Right cardiac atrium (tissue), 5 donors: ENCODE results near the gene GAS7. TPM values are rescaled to one million over a fixed set of nuclear protein-coding genes. Genes with fewer than 3 reads are reported as not detected.

ENCODE experiments used
- ATAC-seq, 2 donors: fragments of 200-7000 bp; cut with Tn5 transposase; one replicate each; pipeline versions ENCODE4 v1.8.0 to v1.9.1; 2020; ENCODE audit warnings: moderate library complexity in 2 of 2, mild to moderate bottlenecking in 1 of 2
- DNase-seq, 3 donors: peaks; one replicate each; pipeline ENCODE4 v3.0.0-alpha.2; 2020
- H3K27ac ChIP-seq: one replicate; pipeline ENCODE4 v1.5.1; 2013; ENCODE audit warnings: mild to moderate bottlenecking, low read length, control low read depth, moderate library complexity
- H3K27me3 ChIP-seq: one replicate; pipeline ENCODE4 v1.6.1; 2013; ENCODE audit not compliant: control insufficient read depth, insufficient read depth
- H3K4me1 ChIP-seq: one replicate; pipeline ENCODE4 v1.6.1; 2013; ENCODE audit warnings: low read length; ENCODE audit not compliant: control insufficient read depth, insufficient read depth
- H3K4me3 ChIP-seq: one replicate; pipeline ENCODE4 v1.5.1; 2013; ENCODE audit warnings: low read length, control low read depth
- H3K9me3 ChIP-seq: one replicate; pipeline ENCODE4 v1.6.1; 2013; ENCODE audit warnings: low read length; ENCODE audit not compliant: control insufficient read depth
- WGBS: extraction: QIAGEN DNeasy Blood & Tissue Kit; methylation state at CpG from one replicate; pipeline ENCODE4 v1.1.7; 2013; 5-methylcytosine and 5-hydroxymethylcytosine counted together
- intact Hi-C, 4 donors: fragments of 100-400 bp; cut with DNase I; formaldehyde crosslinking; loops; one replicate each; pipeline versions ENCODE4 v1.11.0 to v1.14.0; 2022 to 2023
- polyA plus RNA-seq: library from polyadenylated mRNA; stranded (reverse); fragments of 200-250 nt; gene quantifications from one replicate; pipeline ENCODE4 v1.2.3, GENCODE V29; 2013
- total RNA-seq, 4 donors: library from RNA; stranded (reverse); fragmentation: NEBNext Ultra II Directional; extraction: Animal tissue kit (Norgen Biotek cat#: 25700); gene quantifications; one replicate each; pipeline ENCODE4 v1.2.1, GENCODE V29; 2021
- donor health status: healthy with polysubstance abuse.
- donor health status: DM: no; HTN: yes; CAD: no.
- donor health status: DM: no; HTN: no; CAD: no.
- donor health status: DM: no; HTN: yes; CAD: no; lungs with severe emphysema.
- donor health status: DM: yes; HTN: yes; CAD: no.

GAS7 gene
- total and polyA plus RNA-seq, 5 donors: 40.3 to 200 (median 113) TPM

DNA sequence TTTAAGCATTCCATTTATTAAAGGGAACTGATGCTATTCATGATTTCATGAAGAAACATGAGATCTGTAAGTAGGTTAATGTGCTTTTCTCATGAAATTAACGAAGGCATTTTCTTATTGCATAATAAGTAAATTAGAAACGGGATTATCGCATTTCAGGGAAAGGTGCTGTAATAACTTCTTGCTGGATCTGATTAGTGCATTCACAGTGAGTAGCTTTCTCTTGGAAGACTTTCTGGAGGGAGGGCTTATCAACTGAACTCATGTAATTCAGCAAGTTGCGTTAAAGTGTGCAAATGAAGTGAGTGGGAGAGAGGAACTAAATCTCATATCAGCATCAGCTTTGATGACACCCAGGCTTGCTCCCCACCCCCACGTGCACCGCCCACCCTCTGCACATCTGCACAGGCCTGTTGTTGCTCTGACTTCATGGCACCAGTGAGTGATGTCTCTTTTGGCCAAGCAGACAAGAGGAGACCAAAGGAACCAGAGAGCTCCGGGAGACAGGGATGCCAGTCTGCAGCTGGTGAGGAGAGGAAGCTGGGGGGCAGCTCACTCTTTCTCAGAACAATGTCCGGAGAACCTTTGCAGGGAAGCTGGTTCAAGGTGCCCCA is 26.3 kb upstream of the GAS7 start:
- Histone ChIP-seq H3K27me3 (no peaks in the 10 kb centered on the region), H3K9me3 (no peaks in the 10 kb centered on the region), H3K27ac (no peak overlapping the region), H3K4me3 (no peak overlapping the region), H3K4me1 (no peaks in the 10 kb centered on the region)
- DNase-seq (no peak), ATAC-seq (no peak)
- intact Hi-C loops: loop anchor here in 3 of 4 donors (5.0 to 10.0 kb wide), 3 partner anchors 247 to 260 kb away; no protein-coding TSS in a partner anchor
- 60% methylated on average over 8 of the region's 8 CpGs for WGBS

DNA sequence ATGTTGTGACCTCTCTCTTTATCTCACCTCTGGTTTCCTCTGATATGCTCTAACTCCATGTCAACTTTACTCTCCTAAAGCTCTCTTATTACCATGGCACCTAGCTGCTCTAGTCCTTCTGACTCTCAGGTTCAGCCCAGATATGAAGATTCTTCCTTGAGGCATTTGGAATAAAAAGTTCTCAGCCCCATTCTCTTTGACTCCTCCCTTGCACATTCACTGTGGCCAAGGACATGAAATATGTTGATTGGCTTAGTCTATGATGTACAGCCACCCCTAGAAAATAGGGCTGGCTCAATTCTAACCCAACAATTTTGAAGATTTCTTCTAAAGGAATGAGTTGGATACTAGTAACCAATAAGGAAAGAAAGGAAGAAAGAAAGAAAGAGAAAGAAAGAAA is 20.8 kb upstream of the GAS7 start:
- no peak overlapping the region for H3K4me3 ChIP-seq
- no peaks in the 10 kb centered on the region for H3K9me3 ChIP-seq
- ATAC-seq (no peak), DNase-seq (no peak)
- intact Hi-C loops: no loop called here
- H3K27me3 ChIP-seq: no peaks in the 10 kb centered on the region
- H3K4me1 ChIP-seq: no peaks in the 10 kb centered on the region
- H3K27ac ChIP-seq: no peak overlapping the region

DNA sequence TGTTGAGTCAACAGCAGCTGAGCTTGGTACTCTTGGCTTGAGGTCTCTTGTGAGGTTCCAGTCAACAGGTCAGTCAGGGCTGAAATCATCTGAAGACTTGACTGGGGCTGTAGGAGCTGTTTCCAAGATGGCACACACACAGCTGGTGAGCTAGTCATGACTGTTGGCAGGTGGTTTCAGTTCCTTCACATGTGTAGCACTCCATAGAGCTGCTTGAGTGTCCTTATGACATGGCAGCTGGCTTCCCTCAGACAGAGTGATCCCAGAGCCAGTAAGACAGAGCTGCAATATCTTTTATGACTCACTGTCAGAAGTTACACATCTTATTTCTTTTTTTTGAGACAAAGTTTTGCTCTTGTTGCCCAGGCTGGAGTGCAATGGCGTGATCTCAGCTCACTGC is 19.5 kb upstream of the GAS7 start:
- H3K4me1 ChIP-seq: no peaks in the 10 kb centered on the region
- WGBS: 91% methylated on average over 1 of the region's 1 CpG
- DNase-seq (no peak), ATAC-seq (no peak)
- H3K4me3 ChIP-seq: no peak overlapping the region
- H3K9me3 ChIP-seq: no peaks in the 10 kb centered on the region
- intact Hi-C loops: no loop called here
- no peaks in the 10 kb centered on the region for H3K27me3 ChIP-seq
- no peak overlapping the region for H3K27ac ChIP-seq

DNA sequence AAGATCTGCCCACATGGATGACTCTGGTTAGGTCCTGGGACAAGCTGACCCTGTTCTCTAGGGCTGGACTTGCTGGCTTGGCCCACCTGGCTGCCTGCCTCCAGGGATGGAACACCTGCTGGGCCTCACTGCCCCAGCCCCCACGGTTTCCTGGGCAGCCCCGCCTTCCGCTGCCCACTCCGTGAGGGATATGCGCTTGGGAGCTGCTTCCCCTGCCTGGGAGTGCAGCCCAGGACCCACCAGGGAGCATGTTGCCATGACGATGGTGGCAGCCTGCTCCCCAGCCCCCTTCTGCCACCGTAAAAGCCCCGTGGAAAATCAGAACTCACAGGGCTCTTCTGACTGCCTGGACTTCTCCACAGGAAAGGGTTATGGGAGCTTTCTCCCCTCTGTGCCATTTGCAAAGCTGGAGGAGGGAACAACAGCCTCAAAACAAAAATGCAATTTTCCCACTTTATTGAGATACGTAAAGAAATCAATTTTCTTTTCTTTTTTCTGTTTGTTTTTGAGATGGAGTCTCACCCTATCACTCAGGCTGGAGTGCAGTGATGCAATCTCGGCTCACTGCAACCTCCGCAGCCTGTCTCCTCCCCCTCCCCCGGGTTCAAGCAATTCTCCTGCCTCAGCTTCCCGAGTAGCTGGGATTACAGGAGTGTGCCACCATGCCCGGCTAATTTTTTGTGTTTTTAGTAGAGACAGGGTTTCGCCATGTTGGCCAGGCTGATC is 18.0 kb upstream of the GAS7 start:
- intact Hi-C loops: no loop called here
- no peak overlapping the region for H3K27ac ChIP-seq
- ATAC-seq: no peak
- H3K4me1 ChIP-seq: no peaks in the 10 kb centered on the region
- no peak overlapping the region for H3K4me3 ChIP-seq
- no peaks in the 10 kb centered on the region for H3K27me3 ChIP-seq
- WGBS: 34% methylated on average over 15 of the region's 15 CpGs
- DNase-seq: no peak
- no peaks in the 10 kb centered on the region for H3K9me3 ChIP-seq

DNA sequence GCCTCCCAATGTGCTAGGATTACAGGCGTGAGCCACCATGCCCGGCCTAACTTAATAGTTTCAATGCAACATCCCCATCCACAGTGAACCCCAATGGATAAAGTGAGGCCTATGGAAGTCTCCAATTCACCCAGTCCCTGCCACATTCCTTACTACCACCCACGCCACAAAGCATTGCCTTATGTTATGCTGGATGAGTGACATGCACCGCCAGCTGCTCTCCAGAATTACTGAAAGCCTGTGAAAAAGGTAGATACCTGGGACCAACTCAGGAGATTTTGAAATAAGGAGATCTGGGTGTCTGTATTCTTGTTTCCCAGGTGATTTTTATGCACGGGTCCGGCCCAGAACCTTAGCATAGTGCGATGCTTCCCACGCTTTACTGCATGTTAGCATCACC is 16.9 kb upstream of the GAS7 start:
- DNase-seq (no peak), ATAC-seq (no peak)
- no peak overlapping the region for H3K27ac ChIP-seq
- no peaks in the 10 kb centered on the region for H3K9me3 ChIP-seq
- H3K4me3 ChIP-seq: no peak overlapping the region
- WGBS: 97% methylated on average over 8 of the region's 8 CpGs
- intact Hi-C loops: no loop called here
- H3K27me3 ChIP-seq: no peaks in the 10 kb centered on the region
- H3K4me1 ChIP-seq: no peaks in the 10 kb centered on the region

DNA sequence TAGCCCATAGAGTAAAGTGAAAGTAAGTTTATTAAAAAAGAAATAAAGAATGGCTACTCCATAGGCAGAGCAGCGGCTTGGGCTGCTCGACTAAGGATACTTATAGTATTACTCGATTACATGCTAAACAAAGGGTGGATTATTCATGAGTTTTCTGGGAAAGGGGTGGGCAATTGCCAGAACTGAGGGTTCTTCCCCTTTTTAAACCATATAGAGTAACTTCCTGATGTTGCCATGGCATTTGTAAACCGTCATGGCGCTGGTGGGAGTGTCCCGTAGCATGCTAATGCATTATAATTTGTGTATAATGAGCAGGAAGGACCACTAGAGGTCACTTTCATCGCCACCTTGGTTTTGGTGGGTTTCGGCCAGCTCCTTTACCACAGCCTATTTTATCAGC is 13.3 kb upstream of the GAS7 start:
- WGBS: 87% methylated on average over 8 of the region's 8 CpGs
- Histone ChIP-seq H3K9me3 (no peaks in the 10 kb centered on the region), H3K27me3 (no peaks in the 10 kb centered on the region), H3K27ac (no peak overlapping the region), H3K4me1 (no peaks in the 10 kb centered on the region), H3K4me3 (no peak overlapping the region)
- intact Hi-C loops: no loop called here
- DNase-seq (no peak), ATAC-seq (no peak)

DNA sequence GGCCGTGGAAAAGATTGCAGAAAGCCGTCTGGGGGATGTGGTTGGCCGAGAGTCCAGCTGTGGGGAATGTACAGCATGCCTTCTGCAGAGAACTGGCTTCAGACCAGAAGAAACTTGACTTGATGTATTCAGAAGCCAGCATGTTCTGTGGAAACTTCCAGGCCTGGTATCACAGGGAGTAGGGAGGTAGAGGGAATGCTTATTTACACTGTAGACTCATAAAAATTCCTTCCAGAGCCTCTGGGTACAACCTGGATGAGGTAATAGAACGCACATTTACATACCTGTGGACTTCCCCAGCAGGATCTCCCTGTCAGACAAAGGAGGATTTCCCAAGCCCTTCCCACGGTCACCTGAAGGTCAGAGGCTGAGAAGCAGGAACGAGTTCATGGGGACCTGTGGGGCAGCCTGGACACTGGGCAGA is 11.8 kb upstream of the GAS7 start:
- 42% methylated on average over 6 of the region's 6 CpGs for WGBS
- Histone ChIP-seq H3K27me3 (no peaks in the 10 kb centered on the region), H3K4me1 (no peaks in the 10 kb centered on the region), H3K27ac (no peak overlapping the region), H3K4me3 (no peak overlapping the region), H3K9me3 (no peaks in the 10 kb centered on the region)
- intact Hi-C loops: no loop called here
- ATAC-seq: peak; percentile 56 to 83
- DNase-seq: no peak

DNA sequence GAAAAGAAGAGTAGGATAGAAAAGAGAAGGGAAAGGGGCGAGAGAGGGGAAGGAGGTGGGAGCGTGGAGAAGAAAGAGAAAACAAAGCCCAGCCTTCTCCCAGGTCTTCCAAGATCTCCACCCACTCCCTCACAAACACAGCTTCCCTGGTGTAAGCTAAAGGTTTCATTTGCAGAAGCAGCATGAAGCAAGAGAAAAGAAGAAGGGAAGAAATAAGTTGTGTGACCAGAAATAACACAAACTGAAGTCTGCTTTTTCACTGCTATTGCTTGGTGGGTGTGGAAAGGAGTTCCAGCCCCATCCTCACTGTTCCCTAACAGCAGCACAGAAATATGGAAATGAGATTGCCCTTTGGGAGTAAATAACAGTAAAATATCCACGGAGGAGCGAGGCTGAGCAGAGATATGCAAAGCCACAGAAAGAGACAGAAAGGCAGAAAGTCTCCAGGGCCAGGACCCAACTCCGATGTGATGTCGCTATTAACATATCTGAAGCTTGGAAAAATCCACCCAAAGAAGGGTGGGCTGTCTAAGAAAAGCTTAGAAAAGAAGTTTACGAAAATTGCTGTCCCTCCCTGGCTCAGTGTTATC is 10.3 kb upstream of the GAS7 start:
- Histone ChIP-seq H3K9me3 (no peaks in the 10 kb centered on the region), H3K27me3 (no peaks in the 10 kb centered on the region), H3K4me3 (no peak overlapping the region), H3K27ac (no peak overlapping the region), H3K4me1 (no peaks in the 10 kb centered on the region)
- 48% methylated on average over 7 of the region's 7 CpGs for WGBS
- peak in 1 of 2 donors; percentile 24 for ATAC-seq
- DNase-seq: no peak
- intact Hi-C loops: no loop called here

DNA sequence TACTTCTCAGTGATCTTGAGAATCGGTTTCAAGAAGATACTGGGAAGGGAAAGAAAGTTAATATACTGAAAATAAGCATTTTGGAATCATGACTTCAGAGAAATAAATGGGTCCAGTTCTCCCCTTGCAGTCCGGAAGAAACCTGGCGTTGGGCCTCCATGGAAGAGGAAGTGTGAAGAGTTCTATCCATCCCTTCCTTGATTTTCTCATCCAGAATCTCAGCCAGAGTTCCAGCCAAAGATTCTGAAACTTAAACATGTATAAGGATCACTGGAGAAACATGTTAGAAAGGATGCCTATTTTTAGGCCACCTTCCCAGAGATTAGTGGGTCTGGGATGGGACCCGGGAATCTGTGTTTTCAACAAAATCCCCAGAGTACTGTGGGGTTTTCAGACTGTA is 8.7 kb upstream of the GAS7 start:
- 84% methylated on average over 4 of the region's 4 CpGs for WGBS
- ATAC-seq (no peak), DNase-seq (no peak)
- Histone ChIP-seq H3K27me3 (no peaks in the 10 kb centered on the region), H3K4me3 (no peak overlapping the region), H3K27ac (no peak overlapping the region), H3K4me1 (no peaks in the 10 kb centered on the region), H3K9me3 (no peaks in the 10 kb centered on the region)
- intact Hi-C loops: no loop called here

DNA sequence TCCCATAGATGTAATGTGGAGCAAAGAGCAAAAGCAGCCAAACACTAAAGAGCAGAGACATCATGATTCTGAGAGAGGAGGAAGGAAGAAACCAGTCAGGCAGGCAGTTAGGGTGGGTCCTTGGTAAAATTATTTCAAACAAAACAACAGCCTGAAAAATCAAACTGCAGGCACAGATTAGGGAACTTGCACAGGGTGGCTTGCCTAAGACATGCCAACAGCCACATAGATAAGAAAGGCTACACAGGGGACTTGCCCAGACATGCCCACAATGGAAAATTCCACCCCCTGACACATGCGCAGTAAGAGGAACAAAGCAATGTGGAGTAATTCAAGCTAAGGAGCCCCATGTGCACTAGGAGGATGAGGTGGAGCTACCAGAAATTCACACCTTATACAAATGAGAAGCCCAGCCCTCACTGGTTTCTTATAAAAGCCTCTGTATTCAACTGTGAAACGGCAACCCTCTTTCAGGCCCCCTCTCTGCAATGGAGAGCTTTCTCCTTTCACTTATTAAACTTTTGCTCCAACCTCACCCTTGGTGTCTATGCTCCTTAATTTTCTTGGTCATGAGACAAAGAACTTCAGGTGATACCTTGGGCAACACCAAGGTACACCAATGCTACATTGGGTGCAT is 7.3 kb upstream of the GAS7 start:
- Histone ChIP-seq H3K4me3 (no peak overlapping the region), H3K9me3 (no peaks in the 10 kb centered on the region), H3K27me3 (no peaks in the 10 kb centered on the region), H3K27ac (no peak overlapping the region), H3K4me1 (no peaks in the 10 kb centered on the region)
- DNase-seq: no peak
- no peak for ATAC-seq
- 87% methylated on average over 2 of the region's 2 CpGs for WGBS
- intact Hi-C loops: no loop called here

DNA sequence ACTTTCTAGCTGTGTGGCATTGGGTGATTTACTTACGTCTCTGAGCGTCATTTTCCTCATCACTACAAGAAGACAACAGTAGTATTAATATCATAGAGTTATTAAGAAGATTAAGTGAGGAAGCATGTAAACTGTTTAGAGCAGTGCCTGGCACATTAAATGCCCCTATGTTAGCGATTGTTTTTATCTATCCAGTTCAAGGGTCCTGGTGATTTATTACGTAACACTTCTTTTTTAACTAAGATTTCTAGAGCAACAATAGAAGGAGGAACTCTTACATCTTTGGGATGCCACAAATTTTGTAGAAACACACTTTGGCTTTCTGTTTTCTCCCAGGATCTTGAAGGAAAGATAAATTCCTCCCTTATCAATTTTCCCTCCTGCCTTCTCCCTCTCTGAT is 3.3 kb upstream of the GAS7 start:
- WGBS: 82% methylated on average over 4 of the region's 4 CpGs
- no peak for DNase-seq
- Histone ChIP-seq H3K4me1 (no peaks in the 10 kb centered on the region), H3K4me3 (no peak overlapping the region), H3K27me3 (no peaks in the 10 kb centered on the region), H3K27ac (no peak overlapping the region), H3K9me3 (no peaks in the 10 kb centered on the region)
- no peak for ATAC-seq
- intact Hi-C loops: no loop called here
